Measurements from ENCODE around the gene TINCR.
A peak's percentile ranks its signal among the peaks of the same experiment; 100 is the strongest.
"Not testable (repeated sequence)": the region's sequence is repeated elsewhere in the genome, so short reads cannot be mapped to it uniquely, and the experiment has no call there.

TINCR gene

DNA sequence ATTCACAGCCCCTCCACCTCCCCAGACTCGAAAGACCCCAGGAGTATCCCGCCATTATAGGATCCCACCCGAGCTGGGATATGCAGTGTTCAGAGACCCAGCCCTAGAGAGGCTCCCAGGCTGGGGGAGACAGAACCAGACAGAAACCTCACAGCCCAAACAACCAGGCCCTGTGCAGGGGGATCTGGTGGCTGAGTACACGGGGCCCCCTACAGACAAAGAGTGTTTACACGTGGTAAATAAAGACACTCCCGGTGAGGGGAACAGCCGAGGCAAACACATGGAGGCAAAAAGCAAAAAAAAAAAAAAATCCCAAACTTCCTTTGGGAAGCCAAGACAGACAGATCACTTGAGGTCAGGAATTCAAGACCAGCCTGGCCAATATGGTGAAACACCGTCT is 25.1 kb downstream of the TINCR start:
- TF ChIP-seq CTCF (conservative IDR thresholded peaks at IDR 0.05; ENCODE audit: low read length): no peak
- no peak for DNase-seq (ENCODE audit: low read depth)
- no peak overlapping the region for H3K4me3 ChIP-seq (ENCODE audit: low read length)

- no peak for DNase-seq (ENCODE audit: low read depth)
- no peak for TF ChIP-seq CTCF (conservative IDR thresholded peaks at IDR 0.05; ENCODE audit: low read length)
- no peak overlapping the region for H3K4me3 ChIP-seq (ENCODE audit: low read length)
Measured at GRCh38 chr19:5541456-5541855, 26.3 kb downstream of the TINCR start.

DNA sequence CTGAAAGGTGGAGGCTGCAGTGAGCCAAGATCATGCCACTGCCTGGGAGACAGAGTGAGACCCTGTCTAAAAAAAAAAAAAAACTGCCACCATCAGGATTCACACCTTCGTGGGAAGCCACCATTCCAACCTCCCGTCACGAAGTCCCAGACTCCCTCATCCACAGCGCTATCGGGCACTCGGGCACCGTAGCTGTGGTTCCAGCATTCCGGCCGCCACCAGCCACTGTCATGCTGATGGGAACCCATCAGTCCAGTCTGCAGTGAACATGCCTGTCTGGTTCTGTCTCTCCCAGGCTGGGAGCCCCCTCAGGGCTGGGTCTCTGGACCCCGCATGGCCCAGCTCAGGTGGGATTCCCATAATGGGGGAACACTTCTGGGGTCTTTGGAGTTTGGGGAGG is 27.5 kb downstream of the TINCR start:
- TF ChIP-seq CTCF (conservative IDR thresholded peaks at IDR 0.05; ENCODE audit: low read length): no peak
- DNase-seq (ENCODE audit: low read depth): no peak
- no peak overlapping the region for H3K4me3 ChIP-seq (ENCODE audit: low read length)

GRCh38 chr19:5537870-5538269 is 29.9 kb downstream of the TINCR start:
- DNase-seq (ENCODE audit: low read depth): no peak
- TF ChIP-seq CTCF (conservative IDR thresholded peaks at IDR 0.05; ENCODE audit: low read length): no peak
- no peak overlapping the region for H3K4me3 ChIP-seq (ENCODE audit: low read length)

DNA sequence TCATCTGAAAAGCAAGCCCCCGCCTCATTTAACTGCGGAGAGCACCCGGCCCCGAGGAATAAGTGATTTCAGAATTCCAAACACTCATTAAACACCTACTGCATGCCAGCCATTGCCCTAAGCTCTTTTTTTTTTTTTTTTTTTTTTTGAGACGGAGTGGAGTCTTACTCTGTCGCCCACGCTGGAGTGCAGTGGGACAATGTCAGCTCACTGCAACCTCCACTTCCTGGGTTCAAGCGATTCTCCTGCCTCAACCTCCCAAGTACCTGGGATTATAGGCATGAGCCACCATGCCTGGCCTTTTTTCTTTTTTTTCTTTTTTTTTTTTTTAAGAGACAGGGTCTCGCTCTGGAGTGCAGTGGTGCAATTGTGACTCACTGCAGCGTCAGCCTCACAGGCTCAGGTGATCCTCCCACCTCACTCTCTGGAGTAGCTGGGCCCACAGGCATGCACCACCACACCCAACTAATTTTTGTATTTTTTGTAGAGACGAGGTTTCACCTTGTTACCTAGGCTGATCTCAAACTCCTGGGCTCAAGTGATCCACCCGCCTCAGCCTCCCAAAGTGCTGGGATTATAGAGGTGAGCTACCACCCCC is 30.7 kb downstream of the TINCR start:
- not testable (repeated sequence) for DNase-seq (ENCODE audit: low read depth); H3K4me3 ChIP-seq (ENCODE audit: low read length)

DNA sequence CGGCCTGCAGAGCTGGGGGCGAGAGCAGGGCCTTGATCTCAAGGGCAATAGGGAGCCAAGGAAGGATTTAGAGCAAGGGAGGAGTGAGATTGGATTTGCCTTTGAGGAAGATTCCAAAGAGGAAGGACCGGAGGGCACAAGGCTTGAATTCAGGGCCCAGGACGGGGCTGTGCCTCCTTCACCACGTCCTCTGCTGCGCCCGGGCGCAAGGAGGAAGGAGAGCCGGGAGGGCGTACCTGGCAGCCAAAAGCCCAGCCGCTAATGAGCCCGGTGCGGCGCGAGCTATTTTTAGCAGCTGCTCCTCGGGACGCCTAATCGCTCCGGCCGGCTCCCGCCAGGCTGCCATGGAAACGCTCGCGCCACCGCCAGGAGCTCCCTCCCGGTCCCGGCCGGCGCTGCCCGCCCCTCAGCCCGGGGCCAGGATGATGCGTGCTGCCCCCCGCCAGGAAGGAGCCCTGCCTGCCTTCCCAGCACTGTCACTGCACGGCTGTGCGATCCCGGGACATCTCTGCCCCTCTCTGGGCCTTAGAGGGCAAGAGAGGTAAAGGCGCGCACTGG is 31.3 kb downstream of the TINCR start:
- TF ChIP-seq CTCF (conservative IDR thresholded peaks at IDR 0.05; ENCODE audit: low read length): no peak
- no peak overlapping the region for H3K4me3 ChIP-seq (ENCODE audit: low read length)
- peak; percentile 21 for DNase-seq (ENCODE audit: low read depth)

- no peak overlapping the region for H3K4me3 ChIP-seq (ENCODE audit: low read length)
- no peak for DNase-seq (ENCODE audit: low read depth)
- peak; percentile 41 for TF ChIP-seq CTCF (conservative IDR thresholded peaks at IDR 0.05; ENCODE audit: low read length)
Measured at GRCh38 chr19:5534787-5535586, 32.8 kb downstream of the TINCR start.

Data from AG10803 (cell line).